Endothelial cell (in vitro differentiated cells): ENCODE results near the gene LDB3. TPM values are rescaled to one million over a fixed set of nuclear protein-coding genes. Genes with fewer than 3 reads are reported as not detected.

ENCODE experiments used
- DNase-seq: peaks from one replicate; pipeline ENCODE4 v3.0.0; 2021; ENCODE audit warnings: low spot score
- H3K27ac Mint-ChIP-seq: one replicate; pipeline ENCODE4 v1.8.0; 2021; ENCODE audit warnings: mixed read lengths, inconsistent platforms; ENCODE audit not compliant: unreplicated experiment
- H3K27me3 Mint-ChIP-seq: one replicate; pipeline ENCODE4 v1.8.0; 2021; ENCODE audit warnings: mild to moderate bottlenecking, moderate library complexity, mixed read lengths, inconsistent platforms; ENCODE audit not compliant: unreplicated experiment
- H3K36me3 Mint-ChIP-seq: one replicate; pipeline ENCODE4 v1.8.0; 2021; ENCODE audit warnings: mild to moderate bottlenecking, low read depth, mixed read lengths, inconsistent platforms; ENCODE audit not compliant: unreplicated experiment
- H3K4me1 Mint-ChIP-seq: one replicate; pipeline ENCODE4 v1.8.0; 2021; ENCODE audit warnings: mild to moderate bottlenecking, mixed read lengths, inconsistent platforms; ENCODE audit not compliant: unreplicated experiment
- H3K4me3 Mint-ChIP-seq: one replicate; pipeline ENCODE4 v1.8.0; 2021; ENCODE audit warnings: mild to moderate bottlenecking, mixed read lengths, inconsistent platforms; ENCODE audit not compliant: unreplicated experiment
- H3K9me3 Mint-ChIP-seq: one replicate; pipeline ENCODE4 v1.8.0; 2021; ENCODE audit warnings: mixed read lengths, inconsistent platforms; ENCODE audit not compliant: unreplicated experiment
- CTCF ChIP-seq: fragments of 200-600 bp; sonication (generic); IDR thresholded peaks from one replicate; pipeline ENCODE4 v1.5.0; 2021; ENCODE audit warnings: antibody characterized with exemption; ENCODE audit not compliant: unreplicated experiment
- total RNA-seq: library from RNA; stranded (reverse); fragmentation: NEBNext Ultra II Directional; extraction: Animal tissue kit (Norgen Biotek cat#: 25700); gene quantifications from one replicate; pipeline ENCODE4 v1.2.1, GENCODE V29; 2021; ENCODE audit not compliant: unreplicated experiment

The LDB3 gene
- total RNA-seq, 1 donor from 2014 or later, result 0.36 TPM

DNA sequence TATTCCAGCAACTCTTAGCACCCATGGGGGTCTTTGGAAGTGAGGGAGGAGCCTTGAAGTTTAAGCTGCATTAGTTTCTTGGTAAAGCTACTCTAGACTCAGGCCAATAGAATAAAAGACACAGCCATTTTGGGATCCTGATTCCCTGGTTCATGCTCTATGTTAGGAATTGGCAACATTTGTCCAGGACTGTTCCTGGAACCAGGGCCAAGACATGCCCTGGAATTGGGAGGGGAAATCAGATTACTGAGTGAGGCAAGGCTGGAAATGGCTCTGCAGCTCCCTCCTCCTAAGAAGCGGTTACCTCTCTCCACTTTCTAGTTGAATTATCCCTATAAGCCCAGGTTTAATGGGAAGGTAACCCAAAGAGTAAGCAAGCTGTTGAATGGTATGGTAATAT, 73.9 kb downstream of the LDB3 start:
- Mint-ChIP-seq H3K36me3 (no peaks in the 10 kb centered on the region), H3K27me3 (peaks cover 3% of the 10 kb centered on the region), H3K9me3 (no peaks in the 10 kb centered on the region), H3K4me1 (no peaks in the 10 kb centered on the region), H3K4me3 (no peak overlapping the region), H3K27ac (no peak overlapping the region)
- DNase-seq, result no peak
- TF ChIP-seq CTCF, result no peak

- Mint-ChIP-seq H3K9me3 (no peaks in the 10 kb centered on the region), H3K36me3 (no peaks in the 10 kb centered on the region), H3K27me3 (peaks cover 3% of the 10 kb centered on the region), H3K27ac (no peak overlapping the region), H3K4me3 (no peak overlapping the region), H3K4me1 (peaks cover 5% of the 10 kb centered on the region)
- DNase-seq, result no peak
- no peak for TF ChIP-seq CTCF
Measured at GRCh38 chr10:86744067-86744725, 75.9 kb downstream of the LDB3 start.

GRCh38 chr10:86747796-86748581, 79.7 kb downstream of the LDB3 start:
- Mint-ChIP-seq H3K4me1 (peaks cover 5% of the 10 kb centered on the region), H3K9me3 (no peaks in the 10 kb centered on the region), H3K36me3 (no peaks in the 10 kb centered on the region), H3K27me3 (peaks cover 1% of the 10 kb centered on the region), H3K4me3 (no peak overlapping the region), H3K27ac (no peak overlapping the region)
- TF ChIP-seq CTCF, result no peak
- DNase-seq, result no peak

GRCh38 chr10:86749854-86750253, 81.5 kb downstream of the LDB3 start:
- H3K4me1 Mint-ChIP-seq, result peaks cover 6% of the 10 kb centered on the region
- no peak overlapping the region for H3K4me3 Mint-ChIP-seq
- no peak for DNase-seq
- H3K27me3 Mint-ChIP-seq, result peaks cover 7% of the 10 kb centered on the region
- H3K27ac Mint-ChIP-seq, result no peak overlapping the region
- no peak for TF ChIP-seq CTCF
- no peaks in the 10 kb centered on the region for H3K36me3 Mint-ChIP-seq
- no peaks in the 10 kb centered on the region for H3K9me3 Mint-ChIP-seq

DNA sequence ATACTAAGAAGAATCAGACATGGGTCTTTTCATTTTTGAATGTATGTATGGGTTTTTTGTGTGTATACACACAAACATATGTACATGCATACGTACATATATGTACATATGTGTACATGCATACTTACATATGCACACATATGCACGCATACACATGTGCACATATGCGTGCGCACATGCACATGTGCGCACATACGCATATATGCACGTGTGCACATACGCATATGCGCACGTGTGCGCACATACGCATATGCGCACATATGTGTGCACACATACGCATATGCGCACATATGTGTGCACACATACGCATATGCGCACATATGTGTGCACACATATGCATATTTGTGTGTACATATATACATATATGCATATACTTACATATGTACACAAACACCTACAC, 83.2 kb downstream of the LDB3 start:
- no peak for TF ChIP-seq CTCF
- H3K4me3 Mint-ChIP-seq, result no peak overlapping the region
- H3K9me3 Mint-ChIP-seq, result no peaks in the 10 kb centered on the region
- H3K27ac Mint-ChIP-seq, result no peak overlapping the region
- peaks cover 11% of the 10 kb centered on the region for H3K4me1 Mint-ChIP-seq
- no peaks in the 10 kb centered on the region for H3K36me3 Mint-ChIP-seq
- DNase-seq, result no peak
- H3K27me3 Mint-ChIP-seq, result peaks cover 11% of the 10 kb centered on the region
